KOPT-K1 (cell line): Measurements from ENCODE around the gene C5orf52.
"Not testable (repeated sequence)": the region's sequence is repeated elsewhere in the genome, so short reads cannot be mapped to it uniquely, and the experiment has no call there.

Experiments used
- H3K27ac ChIP-seq: fragments of 200-600 bp; sonication (generic); 2 replicates; pipeline ENCODE4 v1.5.1; 2016; ENCODE audit warnings: antibody characterized with exemption, mild to moderate bottlenecking, low read depth, low read length; ENCODE audit not compliant: poor library complexity, severe bottlenecking
- H3K36me3 ChIP-seq: fragments of 200-600 bp; sonication (generic); 2 replicates; pipeline ENCODE4 v1.5.1; 2017; ENCODE audit warnings: antibody characterized with exemption, mild to moderate bottlenecking, low read length, moderate library complexity; ENCODE audit not compliant: insufficient read depth
- H3K9me3 ChIP-seq: fragments of 200-600 bp; sonication (generic); 2 replicates; pipeline ENCODE4 v1.5.1; 2017; ENCODE audit warnings: antibody characterized with exemption, low read length, mild to moderate bottlenecking; ENCODE audit not compliant: insufficient read depth, poor library complexity, severe bottlenecking

Gene C5orf52

GRCh38 chr5:157727858-157728257 is 56.5 kb downstream of the C5orf52 start:
- H3K27ac ChIP-seq, H3K36me3 ChIP-seq, H3K9me3 ChIP-seq: not testable (repeated sequence)
